Mesodermal cell (in vitro differentiated cells): Measurements from ENCODE around the gene DNAJC3.
"Not testable (repeated sequence)": the region's sequence is repeated elsewhere in the genome, so short reads cannot be mapped to it uniquely, and the experiment has no call there.

Source experiments
- H3K27ac ChIP-seq: 2 replicates; pipeline ENCODE4 v1.7.0; 2013; ENCODE audit warnings: mild to moderate bottlenecking, low read depth, low read length, moderate library complexity; ENCODE audit not compliant: severe bottlenecking
- H3K36me3 ChIP-seq: 2 replicates; pipeline ENCODE4 v1.7.1; 2013; ENCODE audit warnings: mild to moderate bottlenecking, low read length, moderate library complexity; ENCODE audit not compliant: control insufficient read depth, insufficient read depth
- H3K4me1 ChIP-seq: one replicate; pipeline ENCODE4 v1.7.1; 2013; ENCODE audit warnings: mild to moderate bottlenecking, low read length; ENCODE audit not compliant: insufficient read depth, control insufficient read depth, poor library complexity, severe bottlenecking
- H3K4me3 ChIP-seq: 2 replicates; pipeline ENCODE4 v1.7.0; 2013; ENCODE audit warnings: low read length, control low read depth, mild to moderate bottlenecking; ENCODE audit not compliant: insufficient read depth, poor library complexity, severe bottlenecking; ENCODE audit errors: extremely low read depth
- H3K9me3 ChIP-seq: 2 replicates; pipeline ENCODE4 v1.7.1; 2013; ENCODE audit warnings: mild to moderate bottlenecking, low read length, moderate library complexity; ENCODE audit not compliant: control insufficient read depth
- WGBS, 2 experiments: methylation state at CpG; one replicate each; pipeline ENCODE4 v1.1.5; 2013; ENCODE audit warnings: missing lambda C conversion rate in 2 of 2; ENCODE audit not compliant: insufficient coverage in 2 of 2; 5-methylcytosine and 5-hydroxymethylcytosine counted together

Gene DNAJC3

DNA sequence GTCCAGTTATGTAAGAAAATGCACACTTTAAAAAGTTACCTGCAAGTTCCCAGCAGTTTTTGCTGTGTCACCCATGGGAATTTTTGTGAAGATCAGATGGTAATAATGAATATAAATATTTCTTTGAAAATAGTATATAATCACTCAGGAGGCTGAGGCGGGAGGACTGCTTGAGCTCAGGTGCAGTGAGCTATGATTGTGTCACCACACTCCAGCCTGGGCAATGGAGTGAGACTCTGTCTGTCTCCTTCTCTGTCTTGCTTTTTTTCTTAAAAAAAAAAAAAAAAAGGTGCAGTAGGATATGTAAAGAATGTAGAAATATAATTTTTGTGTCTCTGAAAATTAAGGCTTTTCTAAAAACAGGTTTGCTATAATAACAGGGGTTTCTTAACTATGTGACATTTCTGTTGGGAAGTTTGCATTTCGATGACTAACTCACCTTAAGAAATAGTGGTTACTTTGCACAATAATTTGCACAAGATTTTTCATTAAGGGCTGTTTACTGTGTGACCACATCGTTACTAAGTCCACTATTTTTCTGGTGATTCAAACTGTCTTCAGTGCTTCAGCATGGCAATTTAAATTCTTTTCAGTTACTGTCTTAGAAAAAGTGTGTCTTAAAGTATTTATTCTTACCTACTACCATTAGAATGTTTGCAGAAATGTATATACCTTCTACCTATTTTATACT, 37.3 kb downstream of the DNAJC3 start:
- Histone ChIP-seq H3K9me3 (no peaks in the 10 kb centered on the region), H3K27ac (no peak overlapping the region), H3K4me1 (peaks cover 5% of the 10 kb centered on the region), H3K4me3 (no peak overlapping the region), H3K36me3 (peaks cover 41% of the 10 kb centered on the region)
- WGBS, 2 experiments = 93 to 100% methylated on average over 1 to 2 of the region's 3 CpGs

DNA sequence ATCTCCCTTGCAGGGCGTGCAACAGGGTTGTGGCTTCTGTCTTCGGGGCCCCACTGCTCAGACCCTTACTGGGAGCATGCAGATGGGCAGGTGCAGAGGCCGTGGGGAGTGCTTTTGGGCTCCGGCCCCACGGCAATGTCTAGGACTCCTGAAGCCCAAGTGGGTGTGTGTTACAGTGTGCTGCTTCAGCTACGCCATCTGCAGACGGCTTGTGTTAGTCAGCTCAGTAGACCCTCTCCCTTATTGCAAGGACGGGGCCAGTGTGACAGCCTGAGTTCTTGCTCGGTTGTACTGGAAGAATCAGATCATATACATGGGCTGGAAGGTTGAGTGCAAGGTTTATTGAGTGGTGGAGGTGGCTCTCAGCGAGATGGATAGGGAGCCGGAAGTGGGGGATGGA, 39.3 kb downstream of the DNAJC3 start:
- Histone ChIP-seq H3K9me3 (no peaks in the 10 kb centered on the region), H3K27ac (no peak overlapping the region), H3K36me3 (peaks cover 24% of the 10 kb centered on the region), H3K4me1 (peaks cover 5% of the 10 kb centered on the region), H3K4me3 (no peak overlapping the region)
- WGBS, 2 experiments = 94 to 95% methylated on average over 6 to 7 of the region's 11 CpGs

DNA sequence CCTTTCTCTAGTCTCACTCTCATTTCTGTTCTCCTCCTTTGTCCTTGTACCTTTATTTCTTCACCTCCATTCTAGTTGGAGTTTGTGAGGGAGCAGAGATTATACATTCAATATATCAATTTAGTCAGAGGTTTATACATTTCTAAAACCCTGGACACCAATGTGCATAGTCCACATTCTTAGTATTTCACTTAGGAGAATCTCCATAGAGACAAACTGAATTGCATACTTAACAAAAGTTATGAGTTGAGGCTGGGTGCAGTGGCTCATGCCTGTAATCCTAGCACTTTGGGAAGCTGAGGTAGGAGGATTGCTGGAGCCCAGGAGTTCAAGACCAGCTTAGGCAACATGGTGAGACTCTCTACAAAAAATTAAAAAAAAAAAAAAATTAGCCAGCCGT, 45.3 kb downstream of the DNAJC3 start:
- Histone ChIP-seq H3K4me3 (no peak overlapping the region), H3K4me1 (no peaks in the 10 kb centered on the region), H3K9me3 (no peaks in the 10 kb centered on the region), H3K27ac (no peak overlapping the region), H3K36me3 (peaks cover 12% of the 10 kb centered on the region)
- WGBS, 2 experiments = 100% methylated on average over 1 of the region's 1 CpG

DNA sequence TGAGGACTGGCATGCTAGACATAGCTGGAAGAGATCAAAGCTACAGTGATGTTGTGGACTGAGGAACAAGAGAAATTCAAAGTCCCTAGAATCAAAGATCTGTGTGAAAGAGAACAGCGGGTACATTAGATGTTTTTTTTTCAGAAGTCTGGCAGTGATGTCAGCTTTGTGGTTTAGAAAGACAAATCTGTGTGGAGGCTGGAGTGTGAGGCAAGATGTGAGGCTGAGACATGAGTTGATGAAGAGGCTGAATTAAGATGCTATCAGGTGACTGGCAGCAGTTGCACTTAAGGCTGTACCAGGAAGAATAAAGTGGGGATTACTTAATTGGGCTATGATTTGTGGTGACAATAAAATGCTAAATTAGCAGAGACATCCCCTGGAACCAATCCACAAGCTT, 46.5 kb downstream of the DNAJC3 start:
- no peaks in the 10 kb centered on the region for H3K4me1 ChIP-seq
- 89 to 100% methylated on average over 1 of the region's 1 CpG for WGBS, 2 experiments
- H3K4me3 ChIP-seq = no peak overlapping the region
- H3K9me3 ChIP-seq = no peaks in the 10 kb centered on the region
- H3K36me3 ChIP-seq = peaks cover 12% of the 10 kb centered on the region
- no peak overlapping the region for H3K27ac ChIP-seq

DNA sequence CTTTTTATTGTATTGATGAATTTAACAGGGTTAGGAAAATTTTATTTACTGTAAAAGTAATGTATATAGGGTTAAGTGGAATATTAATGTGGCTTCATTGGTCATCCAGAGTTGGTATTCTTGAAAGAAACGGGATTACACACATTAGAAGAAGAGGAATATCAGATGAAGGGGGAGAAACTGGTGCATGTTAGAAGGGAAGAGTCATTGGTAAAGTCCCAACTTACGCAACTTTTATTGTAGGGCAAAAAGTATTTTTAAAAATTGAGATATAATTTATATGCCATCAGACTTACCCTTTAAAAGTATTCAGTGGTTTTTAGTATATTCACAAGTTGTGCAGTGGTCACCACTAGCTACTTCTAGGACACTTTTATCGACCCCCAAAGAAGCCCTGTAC, 47.3 kb downstream of the DNAJC3 start:
- no peak overlapping the region for H3K4me3 ChIP-seq
- H3K4me1 ChIP-seq = no peaks in the 10 kb centered on the region
- no peak overlapping the region for H3K27ac ChIP-seq
- no peaks in the 10 kb centered on the region for H3K9me3 ChIP-seq
- WGBS, 2 experiments = 88 to 95% methylated on average over 1 to 2 of the region's 3 CpGs
- peaks cover 16% of the 10 kb centered on the region for H3K36me3 ChIP-seq

DNA sequence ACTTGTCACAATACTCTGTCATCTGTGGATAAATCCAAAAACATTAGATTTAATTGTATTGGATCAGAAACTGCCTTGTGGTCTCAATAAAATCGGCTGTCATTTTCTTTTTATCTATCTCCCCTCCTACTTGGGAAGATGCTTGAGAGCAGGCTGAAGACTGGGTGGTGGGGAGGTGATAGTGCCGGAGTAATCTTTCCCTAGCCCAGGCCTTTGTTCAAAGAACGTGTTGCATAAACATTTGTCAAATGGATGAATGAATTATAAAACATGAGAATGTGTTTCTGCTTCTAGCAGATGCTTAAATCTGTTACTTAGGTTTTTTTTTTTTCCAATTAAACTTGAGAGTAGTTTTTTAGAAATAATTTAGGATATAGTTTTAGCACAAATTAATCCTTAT, 49.9 kb downstream of the DNAJC3 start:
- no peak overlapping the region for H3K4me3 ChIP-seq
- H3K27ac ChIP-seq = no peak overlapping the region
- peaks cover 2% of the 10 kb centered on the region for H3K9me3 ChIP-seq
- peaks cover 21% of the 10 kb centered on the region for H3K36me3 ChIP-seq
- no peaks in the 10 kb centered on the region for H3K4me1 ChIP-seq
- 100% methylated on average over 2 of the region's 3 CpGs; no CpG with 5 or more reads in 1 of the 2 experiments for WGBS, 2 experiments

DNA sequence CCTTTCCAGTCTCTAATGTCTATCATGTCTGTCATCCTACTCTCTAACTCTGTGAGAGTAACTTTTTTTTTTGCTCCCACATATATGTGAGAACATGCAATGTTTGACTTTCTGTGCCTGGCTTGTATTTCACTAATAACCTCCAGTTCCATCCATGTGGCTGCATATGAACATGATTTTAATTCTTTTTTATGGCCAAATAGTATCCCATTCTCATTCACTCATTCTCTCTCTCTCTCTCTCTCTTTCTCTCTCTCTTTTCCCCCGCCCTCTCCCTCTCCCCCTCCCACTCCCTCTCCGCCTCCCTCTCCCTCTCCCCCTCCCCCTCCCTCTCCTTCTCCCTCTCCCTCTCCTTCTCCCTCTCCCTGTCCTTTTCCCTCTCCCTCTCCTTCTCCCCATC, 52.0 kb downstream of the DNAJC3 start:
- Histone ChIP-seq H3K27ac (no peak overlapping the region), H3K9me3 (peaks cover 15% of the 10 kb centered on the region), H3K4me1 (no peaks in the 10 kb centered on the region), H3K4me3 (no peak overlapping the region), H3K36me3 (peaks cover 10% of the 10 kb centered on the region)
- WGBS, 2 experiments = no CpG with 5 or more reads among the region's 2 CpGs

DNA sequence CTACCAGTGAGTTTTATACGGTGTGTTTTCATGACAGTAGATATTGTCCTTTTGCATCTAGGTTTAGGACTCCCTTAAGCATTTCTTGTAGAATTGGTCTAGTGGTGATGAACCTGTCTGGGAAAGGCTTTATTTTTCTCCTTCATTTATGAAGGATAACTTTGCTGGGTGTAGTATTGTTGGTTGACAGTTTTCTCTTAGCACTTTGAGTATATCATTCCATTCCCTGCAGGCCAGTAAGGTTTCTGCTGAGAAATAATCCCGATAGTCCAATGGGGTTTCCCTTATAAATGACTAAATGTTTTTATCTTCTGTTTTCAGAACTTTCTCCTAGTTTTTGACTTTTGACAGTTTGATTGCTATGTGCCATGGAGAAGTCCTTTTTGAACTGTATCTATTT, 57.2 kb downstream of the DNAJC3 start:
- H3K27ac ChIP-seq = no peak overlapping the region
- H3K9me3 ChIP-seq = peaks cover 22% of the 10 kb centered on the region
- no peak overlapping the region for H3K4me3 ChIP-seq
- 100% methylated on average over 1 of the region's 2 CpGs; no CpG with 5 or more reads in 1 of the 2 experiments for WGBS, 2 experiments
- H3K36me3 ChIP-seq = peaks cover 5% of the 10 kb centered on the region
- H3K4me1 ChIP-seq = no peaks in the 10 kb centered on the region

DNA sequence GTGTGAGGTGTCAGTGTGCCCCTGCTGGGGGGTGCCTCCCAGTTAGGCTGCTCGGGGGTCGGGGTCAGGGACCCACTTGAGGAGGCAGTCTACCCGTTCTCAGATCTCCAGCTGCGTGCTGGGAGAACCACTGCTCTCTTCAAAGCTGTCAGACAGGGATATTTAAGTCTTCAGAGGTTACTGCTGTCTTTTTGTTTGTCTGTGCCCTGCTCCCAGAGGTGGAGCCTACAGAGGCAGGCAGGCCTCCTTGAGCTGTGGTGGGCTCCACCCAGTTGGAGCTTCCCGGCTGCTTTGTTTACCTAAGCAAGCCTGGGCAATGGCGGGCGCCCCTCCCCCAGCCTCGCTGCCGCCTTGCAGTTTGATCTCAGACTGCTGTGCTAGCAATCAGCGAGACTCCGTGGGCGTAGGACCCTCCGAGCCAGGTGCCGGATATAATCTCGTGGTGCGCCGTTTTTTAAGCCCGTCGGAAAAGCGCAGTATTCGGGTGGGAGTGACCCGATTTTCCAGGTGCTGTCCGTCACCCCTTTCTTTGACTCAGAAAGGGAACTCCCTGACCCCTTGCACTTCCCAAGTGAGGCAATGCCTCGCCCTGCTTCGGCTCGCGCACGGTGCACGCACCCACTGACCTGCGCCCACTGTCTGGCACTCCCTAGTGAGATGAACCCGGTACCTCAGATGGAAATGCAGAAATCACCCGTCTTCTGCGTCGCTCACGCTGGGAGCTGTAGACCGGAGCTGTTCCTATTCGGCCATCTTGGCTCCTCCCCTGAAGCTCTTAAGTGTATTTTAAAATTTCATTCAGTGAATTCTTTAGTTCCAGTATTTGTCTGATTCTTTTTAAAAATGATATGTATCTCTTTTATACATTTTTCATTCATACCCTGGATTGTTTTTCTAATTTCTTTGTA, 63.4 kb downstream of the DNAJC3 start:
- WGBS, 2 experiments = no CpG with 5 or more reads among the region's 37 CpGs

DNA sequence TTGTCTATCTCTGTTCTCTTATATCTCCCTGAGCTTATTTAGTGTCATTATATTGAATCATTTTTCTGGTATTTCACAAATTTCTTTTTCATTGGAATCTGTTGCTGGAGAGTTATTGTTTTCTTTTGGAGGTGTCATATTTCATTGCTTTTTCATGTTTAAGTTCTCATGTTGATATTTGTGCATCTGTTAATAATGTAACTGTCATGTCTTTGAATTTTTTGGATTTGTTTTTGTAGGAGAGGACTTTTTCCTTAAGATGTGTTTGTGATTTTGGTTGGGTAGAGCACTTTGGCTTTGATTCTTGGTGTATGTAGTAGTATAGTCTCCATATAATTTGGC, 64.0 kb downstream of the DNAJC3 start:
- H3K27ac ChIP-seq = no peak overlapping the region
- no peaks in the 10 kb centered on the region for H3K4me1 ChIP-seq
- no peaks in the 10 kb centered on the region for H3K36me3 ChIP-seq
- H3K4me3 ChIP-seq = no peak overlapping the region
- H3K9me3 ChIP-seq = no peaks in the 10 kb centered on the region

More for the DNA sequence above, 63.4 kb downstream of the DNAJC3 start:
- H3K36me3 ChIP-seq, H3K27ac ChIP-seq, H3K9me3 ChIP-seq, H3K4me1 ChIP-seq, H3K4me3 ChIP-seq: not testable (repeated sequence)
